K562 (cell line): ENCODE data around the gene PTPRU. TPM values are rescaled to one million over a fixed set of nuclear protein-coding genes. Genes with fewer than 3 reads are reported as not detected.

Experiments used
- CAMTA2 ChIP-seq: fragments of 250-450 bp; sonication (Bioruptor Pico); conservative IDR thresholded peaks from 2 replicates; pipeline ENCODE4 v1.5.1; 2022
- CSDE1 ChIP-seq, 2 experiments: fragments of 450-650 bp; IDR thresholded peaks; 2 replicates each; pipeline ENCODE4 v1.6.1; 2016; ENCODE audit warnings: mild to moderate bottlenecking in 1 of 2
- ZFP1 ChIP-seq: fragments of 450-650 bp; formaldehyde crosslinking; IDR thresholded peaks from 2 replicates; pipeline ENCODE4 v1.4.0; 2020; ENCODE audit warnings: mild to moderate bottlenecking, mixed read lengths
- polyA plus RNA-seq, 8 experiments: library from polyadenylated mRNA; depleted of rRNA in 4 of 8; stranded (reverse) in 5 of 8; unstranded in 3 of 8; fragments of >200 nt; fragmentation: Nextera tagmentation in 2 of 8; fragmentation: Illumina TruSeq in 1 of 8; extraction: Ambion mirVana in 2 of 8; extraction: Trizol in 1 of 8; gene quantifications; 2 replicates each; pipeline versions ENCODE4 v1.2.1 to v1.2.3, GENCODE V29; 2011 to 2014; ENCODE audit warnings: inconsistent platforms in 1 of 8, missing spikeins in 1 of 8
- total RNA-seq, 7 experiments: library from RNA; depleted of rRNA in 6 of 7; stranded (reverse); fragments of >200 nt in 6 of 7; fragmentation: Illumina TruSeq in 2 of 7; extraction: Trizol in 2 of 7; gene quantifications; 2 replicates each; pipeline versions ENCODE4 v1.2.1 to v1.2.3, GENCODE V29; 2011 to 2021; ENCODE audit warnings: low replicate concordance in 1 of 7
- TF ChIP-seq, protein P1 (sequence below), 2 experiments: fragments of 450-650 bp; IDR thresholded peaks; 2 replicates each; pipeline ENCODE4 v1.6.1; 2016; ENCODE audit warnings: mild to moderate bottlenecking in 2 of 2, borderline replicate concordance in 1 of 2, low read depth in 1 of 2, moderate library complexity in 1 of 2
- TF ChIP-seq, protein P2 (sequence below), 2 experiments: fragments of 450-650 bp; IDR thresholded peaks; 2 replicates each; pipeline ENCODE4 v1.6.1; 2018; ENCODE audit warnings: mild to moderate bottlenecking in 2 of 2, low read depth in 1 of 2; ENCODE audit not compliant: partially characterized antibody in 2 of 2
- TF ChIP-seq, protein P3 (sequence below), 2 experiments: fragments of 450-650 bp in 1 of 2; sonication (generic) in 1 of 2; formaldehyde crosslinking in 1 of 2; IDR thresholded peaks in 1 of 2; conservative IDR thresholded peaks in 1 of 2; 2 replicates each; pipeline versions ENCODE4 v1.6.1 to v1.8.1; 2016 to 2023; ENCODE audit warnings: mild to moderate bottlenecking in 2 of 2, moderate library complexity in 2 of 2, inconsistent platforms in 1 of 2, missing genetic modification reagents in 1 of 2

The PTPRU gene
- total and polyA plus RNA-seq, 9 of the 15 experiments (the other 6 are each of a cell fraction or from before 2014, with no cell fraction given): 0.01 to 2.9 (median 1.0) TPM

DNA sequence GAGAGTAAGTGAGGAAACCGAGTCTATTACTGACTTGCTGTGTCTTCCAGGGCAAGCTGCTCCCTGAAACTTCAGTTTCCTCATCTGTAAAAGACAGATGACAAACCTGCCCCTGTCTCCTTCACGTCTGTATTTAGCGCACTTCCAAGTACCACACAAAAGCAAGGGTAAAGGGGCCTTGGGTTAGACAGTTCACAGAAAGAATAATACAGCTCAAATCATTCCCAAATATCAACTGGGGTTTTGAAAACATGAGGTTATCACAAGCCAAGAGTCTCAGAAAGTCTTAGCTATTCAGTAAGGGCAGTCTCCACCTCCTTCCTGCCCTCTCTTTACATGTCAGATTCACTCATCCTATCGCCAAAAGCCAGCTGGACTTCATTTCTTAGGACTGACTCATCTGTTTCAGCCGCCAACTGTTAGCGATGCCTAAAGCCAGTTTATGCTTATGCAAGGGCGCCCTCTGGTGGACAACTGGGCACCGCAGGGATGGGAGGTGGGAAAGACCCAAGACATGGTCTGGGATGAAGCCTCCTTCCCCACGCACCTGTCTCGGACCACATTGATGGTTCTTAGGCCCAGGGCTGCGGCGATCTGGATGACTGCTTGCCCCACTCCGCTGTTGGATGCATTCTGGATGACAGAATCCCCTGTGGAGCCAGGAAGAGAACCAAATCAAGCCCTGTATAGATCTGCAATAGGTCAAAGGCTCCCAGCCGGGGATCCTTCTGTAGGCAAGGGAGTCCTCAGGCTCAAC lies 33.6 kb upstream of the PTPRU start (continued):
- TF ChIP-seq, protein P1, sequence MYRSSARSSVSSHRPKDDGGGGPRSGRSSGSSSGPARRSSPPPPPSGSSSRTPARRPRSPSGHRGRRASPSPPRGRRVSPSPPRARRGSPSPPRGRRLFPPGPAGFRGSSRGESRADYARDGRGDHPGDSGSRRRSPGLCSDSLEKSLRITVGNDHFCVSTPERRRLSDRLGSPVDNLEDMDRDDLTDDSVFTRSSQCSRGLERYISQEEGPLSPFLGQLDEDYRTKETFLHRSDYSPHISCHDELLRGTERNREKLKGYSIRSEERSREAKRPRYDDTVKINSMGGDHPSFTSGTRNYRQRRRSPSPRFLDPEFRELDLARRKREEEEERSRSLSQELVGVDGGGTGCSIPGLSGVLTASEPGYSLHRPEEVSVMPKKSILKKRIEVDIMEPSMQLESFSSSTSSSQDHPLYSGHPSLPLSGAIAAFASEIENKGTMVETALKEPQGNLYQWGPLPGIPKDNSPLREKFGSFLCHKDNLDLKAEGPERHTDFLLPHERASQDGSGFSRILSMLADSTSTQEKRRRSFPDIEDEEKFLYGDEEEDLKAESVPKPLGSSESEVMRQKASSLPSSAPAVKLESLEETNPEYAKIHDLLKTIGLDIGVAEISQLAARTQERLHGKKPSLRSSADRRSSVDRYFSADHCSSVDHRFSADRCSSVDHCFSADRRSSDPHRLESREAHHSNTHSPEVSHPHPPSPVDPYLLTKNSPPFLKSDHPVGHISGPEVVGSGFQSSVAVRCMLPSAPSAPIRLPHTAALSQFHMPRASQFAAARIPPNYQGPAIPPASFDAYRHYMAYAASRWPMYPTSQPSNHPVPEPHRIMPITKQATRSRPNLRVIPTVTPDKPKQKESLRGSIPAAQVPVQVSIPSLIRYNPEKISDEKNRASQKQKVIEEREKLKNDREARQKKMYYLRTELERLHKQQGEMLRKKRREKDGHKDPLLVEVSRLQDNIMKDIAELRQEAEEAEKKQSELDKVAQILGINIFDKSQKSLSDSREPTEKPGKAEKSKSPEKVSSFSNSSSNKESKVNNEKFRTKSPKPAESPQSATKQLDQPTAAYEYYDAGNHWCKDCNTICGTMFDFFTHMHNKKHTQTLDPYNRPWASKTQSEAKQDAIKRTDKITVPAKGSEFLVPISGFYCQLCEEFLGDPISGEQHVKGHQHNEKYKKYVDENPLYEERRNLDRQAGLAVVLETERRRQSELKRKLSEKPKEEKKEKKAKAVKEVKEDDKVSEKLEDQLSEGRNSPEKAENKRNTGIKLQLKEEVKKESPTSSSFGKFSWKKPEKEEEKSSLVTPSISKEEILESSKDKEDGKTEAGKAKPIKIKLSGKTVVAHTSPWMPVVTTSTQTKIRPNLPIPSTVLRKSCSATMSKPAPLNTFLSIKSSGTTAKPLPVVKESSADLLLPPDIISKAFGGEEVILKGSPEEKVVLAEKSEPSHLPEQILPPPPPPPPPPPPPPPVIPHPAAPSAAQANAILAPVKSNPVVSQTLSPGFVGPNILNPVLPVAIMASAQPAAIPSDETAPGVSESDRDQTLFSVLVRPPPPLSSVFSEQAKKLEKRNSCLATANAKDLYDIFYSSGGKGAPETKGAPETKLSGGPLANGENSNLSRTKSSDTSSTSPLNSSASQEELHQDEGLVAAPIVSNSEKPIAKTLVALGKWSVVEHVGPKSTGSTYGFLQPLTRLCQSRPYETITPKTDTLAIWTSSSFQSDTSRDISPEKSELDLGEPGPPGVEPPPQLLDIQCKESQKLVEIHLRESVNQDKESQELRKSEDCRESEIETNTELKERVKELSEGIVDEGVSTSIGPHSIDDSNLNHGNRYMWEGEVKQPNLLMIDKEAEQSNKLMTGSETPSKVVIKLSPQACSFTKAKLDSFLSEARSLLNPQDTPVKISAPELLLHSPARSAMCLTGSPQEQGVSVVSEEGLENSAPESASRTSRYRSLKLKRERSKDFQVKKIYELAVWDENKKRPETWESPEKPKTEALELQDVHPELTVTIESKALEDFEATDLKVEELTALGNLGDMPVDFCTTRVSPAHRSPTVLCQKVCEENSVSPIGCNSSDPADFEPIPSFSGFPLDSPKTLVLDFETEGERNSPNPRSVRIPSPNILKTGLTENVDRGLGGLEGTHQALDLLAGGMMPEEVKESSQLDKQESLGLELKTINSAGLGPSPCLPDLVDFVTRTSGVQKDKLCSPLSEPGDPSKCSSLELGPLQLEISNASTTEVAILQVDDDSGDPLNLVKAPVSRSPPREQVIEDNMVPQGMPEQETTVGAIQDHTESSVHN (IDR thresholded peaks at IDR 0.05; ENCODE audit: borderline replicate concordance in 1 of 2, low read depth in 1 of 2): peak in 1 of 2 experiments; percentile 89; a peak in 2 of 4 replicates
- TF ChIP-seq, protein P2, sequence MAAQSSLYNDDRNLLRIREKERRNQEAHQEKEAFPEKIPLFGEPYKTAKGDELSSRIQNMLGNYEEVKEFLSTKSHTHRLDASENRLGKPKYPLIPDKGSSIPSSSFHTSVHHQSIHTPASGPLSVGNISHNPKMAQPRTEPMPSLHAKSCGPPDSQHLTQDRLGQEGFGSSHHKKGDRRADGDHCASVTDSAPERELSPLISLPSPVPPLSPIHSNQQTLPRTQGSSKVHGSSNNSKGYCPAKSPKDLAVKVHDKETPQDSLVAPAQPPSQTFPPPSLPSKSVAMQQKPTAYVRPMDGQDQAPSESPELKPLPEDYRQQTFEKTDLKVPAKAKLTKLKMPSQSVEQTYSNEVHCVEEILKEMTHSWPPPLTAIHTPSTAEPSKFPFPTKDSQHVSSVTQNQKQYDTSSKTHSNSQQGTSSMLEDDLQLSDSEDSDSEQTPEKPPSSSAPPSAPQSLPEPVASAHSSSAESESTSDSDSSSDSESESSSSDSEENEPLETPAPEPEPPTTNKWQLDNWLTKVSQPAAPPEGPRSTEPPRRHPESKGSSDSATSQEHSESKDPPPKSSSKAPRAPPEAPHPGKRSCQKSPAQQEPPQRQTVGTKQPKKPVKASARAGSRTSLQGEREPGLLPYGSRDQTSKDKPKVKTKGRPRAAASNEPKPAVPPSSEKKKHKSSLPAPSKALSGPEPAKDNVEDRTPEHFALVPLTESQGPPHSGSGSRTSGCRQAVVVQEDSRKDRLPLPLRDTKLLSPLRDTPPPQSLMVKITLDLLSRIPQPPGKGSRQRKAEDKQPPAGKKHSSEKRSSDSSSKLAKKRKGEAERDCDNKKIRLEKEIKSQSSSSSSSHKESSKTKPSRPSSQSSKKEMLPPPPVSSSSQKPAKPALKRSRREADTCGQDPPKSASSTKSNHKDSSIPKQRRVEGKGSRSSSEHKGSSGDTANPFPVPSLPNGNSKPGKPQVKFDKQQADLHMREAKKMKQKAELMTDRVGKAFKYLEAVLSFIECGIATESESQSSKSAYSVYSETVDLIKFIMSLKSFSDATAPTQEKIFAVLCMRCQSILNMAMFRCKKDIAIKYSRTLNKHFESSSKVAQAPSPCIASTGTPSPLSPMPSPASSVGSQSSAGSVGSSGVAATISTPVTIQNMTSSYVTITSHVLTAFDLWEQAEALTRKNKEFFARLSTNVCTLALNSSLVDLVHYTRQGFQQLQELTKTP (IDR thresholded peaks at IDR 0.05; ENCODE audit: low read depth in 1 of 2, partially characterized antibody in 2 of 2): no peak
- TF ChIP-seq, protein P3, sequence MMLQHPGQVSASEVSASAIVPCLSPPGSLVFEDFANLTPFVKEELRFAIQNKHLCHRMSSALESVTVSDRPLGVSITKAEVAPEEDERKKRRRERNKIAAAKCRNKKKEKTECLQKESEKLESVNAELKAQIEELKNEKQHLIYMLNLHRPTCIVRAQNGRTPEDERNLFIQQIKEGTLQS (IDR thresholded peaks at IDR 0.05): peak; percentile 97
- TF ChIP-seq, protein P3 (CRISPR knock-in tag; conservative IDR thresholded peaks at IDR 0.05): peak; percentile 98; the same call in 1 of the 2 replicates
- TF ChIP-seq ZFP1 (CRISPR knock-in tag) (no peak), CSDE1 (IDR thresholded peaks at IDR 0.05) (no peak), CAMTA2 (CRISPR knock-in tag) (no peak)
